ENCODE data around the gene EHMT1.

Gene EHMT1

DNA sequence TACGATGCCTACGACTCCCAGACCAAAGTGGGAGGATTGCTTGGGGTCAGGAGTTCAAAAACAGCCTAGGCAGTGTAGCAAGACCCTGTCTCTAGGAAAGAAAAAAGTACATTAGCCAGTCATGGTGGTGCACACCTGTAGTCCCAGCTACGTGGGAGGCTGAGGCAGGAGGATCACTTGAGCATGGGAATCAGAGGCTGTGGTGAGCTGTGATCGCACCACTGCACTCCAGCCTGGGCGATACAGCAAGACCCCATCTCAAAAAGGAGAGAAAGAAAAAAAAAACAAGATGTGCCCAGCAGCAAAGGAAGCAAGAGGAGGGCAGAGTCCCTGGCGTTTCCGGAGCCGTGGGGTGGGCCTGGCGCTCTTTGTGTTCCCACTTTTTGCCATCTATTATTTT is 179.3 kb downstream of the EHMT1 start:
- ChIA-PET CTCF (no interaction called here), POLR2A (no interaction called here)
- H3K27ac ChIP-seq (ENCODE audit: insufficient read depth in 1 of 2, low read depth in 1 of 2, low read length in 2 of 2, poor library complexity in 1 of 2, severe bottlenecking in 2 of 2) = no peak overlapping the region
- no peak for DNase-seq
- WGBS (ENCODE audit: insufficient coverage) = 96% methylated on average over 9 of the region's 9 CpGs
- peaks cover 17 to 90% (median 73%) of the 10 kb centered on the region in 4 experiments for H3K36me3 ChIP-seq (ENCODE audit: control insufficient read depth in 4 of 4, insufficient read depth in 4 of 4, low read length in 3 of 4)
- H3K4me3 ChIP-seq (ENCODE audit: control insufficient read depth in 1 of 7, extremely low read depth in 1 of 7, insufficient read depth in 4 of 7, low read depth in 2 of 7, low read length in 6 of 7) = no peak overlapping the region
- H3K9me3 ChIP-seq (ENCODE audit: control extremely low read depth in 1 of 5, control insufficient read depth in 4 of 5, insufficient read depth in 2 of 5, low read depth in 1 of 5, low read length in 4 of 5) = no peaks in the 10 kb centered on the region
- H3K4me1 ChIP-seq (ENCODE audit: control extremely low read depth in 1 of 4, control insufficient read depth in 4 of 4, insufficient read depth in 4 of 4, low read length in 3 of 4) = no peaks in the 10 kb centered on the region
- H3K27me3 ChIP-seq (replicated peaks in 2 of 5; ENCODE audit: control insufficient read depth in 4 of 5, insufficient read depth in 5 of 5, low read length in 4 of 5) = no peaks in the 10 kb centered on the region

DNA sequence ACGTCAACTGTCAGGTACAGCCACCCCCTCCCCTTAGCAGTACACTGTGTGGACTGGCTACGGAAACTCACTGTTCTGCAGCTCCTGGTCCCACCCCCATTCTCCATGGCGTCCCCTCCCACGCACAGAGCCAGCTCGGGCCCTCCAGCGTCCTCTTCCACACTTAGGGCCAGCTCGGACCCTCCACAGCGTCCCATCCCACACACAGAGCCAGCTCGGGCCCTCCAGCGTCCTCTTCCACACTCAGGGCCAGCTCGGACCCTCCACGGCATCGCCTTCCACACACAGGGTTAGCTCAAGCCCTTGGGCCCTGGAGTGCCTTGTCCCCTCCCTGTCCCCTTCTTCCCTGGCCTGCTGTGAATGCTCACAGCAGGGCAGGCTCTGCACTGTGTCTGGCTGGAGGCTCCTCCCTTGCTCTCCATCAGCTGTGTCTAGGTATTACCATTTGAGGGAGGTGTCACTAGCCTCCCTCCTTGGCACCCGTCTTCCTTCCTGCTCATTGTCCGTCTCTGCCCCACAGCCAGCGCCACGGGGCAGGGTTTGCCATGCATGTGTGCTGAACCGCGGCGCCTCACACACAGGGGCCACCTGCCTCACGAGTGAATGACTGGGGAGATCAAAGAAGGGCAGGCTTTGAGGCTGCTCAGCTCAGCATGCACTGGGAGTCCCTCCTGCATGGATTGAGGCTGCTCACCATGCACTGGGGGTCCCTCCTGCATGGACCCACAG is 180.3 kb downstream of the EHMT1 start:
- WGBS (ENCODE audit: insufficient coverage) = 98% methylated on average over 18 of the region's 21 CpGs
- H3K4me3 ChIP-seq (ENCODE audit: control insufficient read depth in 1 of 7, extremely low read depth in 1 of 7, insufficient read depth in 4 of 7, low read depth in 2 of 7, low read length in 6 of 7) = no peak overlapping the region
- no peak overlapping the region for H3K27ac ChIP-seq (ENCODE audit: insufficient read depth in 1 of 2, low read depth in 1 of 2, low read length in 2 of 2, poor library complexity in 1 of 2, severe bottlenecking in 2 of 2)
- H3K27me3 ChIP-seq (replicated peaks in 2 of 5; ENCODE audit: control insufficient read depth in 4 of 5, insufficient read depth in 5 of 5, low read length in 4 of 5) = no peaks in the 10 kb centered on the region
- no peaks in the 10 kb centered on the region for H3K9me3 ChIP-seq (ENCODE audit: control extremely low read depth in 1 of 5, control insufficient read depth in 4 of 5, insufficient read depth in 2 of 5, low read depth in 1 of 5, low read length in 4 of 5)
- no peak for DNase-seq
- CTCF ChIA-PET = no interaction called here
- H3K4me1 ChIP-seq (ENCODE audit: control extremely low read depth in 1 of 4, control insufficient read depth in 4 of 4, insufficient read depth in 4 of 4, low read length in 3 of 4) = no peaks in the 10 kb centered on the region
- POLR2A ChIA-PET = no interaction called here
- H3K36me3 ChIP-seq (ENCODE audit: control insufficient read depth in 4 of 4, insufficient read depth in 4 of 4, low read length in 3 of 4) = peaks cover 14 to 92% (median 75%) of the 10 kb centered on the region in 4 experiments

DNA sequence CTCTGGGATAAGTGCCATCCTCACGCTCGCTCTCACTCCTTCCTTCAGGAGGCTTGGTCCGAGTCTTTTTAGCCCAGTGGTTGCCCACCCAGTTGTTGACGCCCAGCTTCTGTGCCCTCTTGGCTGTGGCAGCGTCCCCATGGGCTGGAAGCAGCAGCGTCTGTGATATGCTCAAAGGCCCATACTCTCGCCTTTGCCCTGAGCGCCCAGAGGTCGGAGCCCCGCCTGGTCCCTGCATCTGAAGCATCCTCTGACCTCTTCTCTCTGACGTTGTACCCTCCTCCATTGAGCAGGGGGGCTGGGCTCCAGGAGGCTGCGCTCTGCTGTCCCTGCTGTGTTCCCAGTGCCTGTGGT is 180.8 kb downstream of the EHMT1 start:
- no peak overlapping the region for H3K27ac ChIP-seq (ENCODE audit: insufficient read depth in 1 of 2, low read depth in 1 of 2, low read length in 2 of 2, poor library complexity in 1 of 2, severe bottlenecking in 2 of 2)
- no peaks in the 10 kb centered on the region for H3K9me3 ChIP-seq (ENCODE audit: control extremely low read depth in 1 of 5, control insufficient read depth in 4 of 5, insufficient read depth in 2 of 5, low read depth in 1 of 5, low read length in 4 of 5)
- 98% methylated on average over 11 of the region's 12 CpGs for WGBS (ENCODE audit: insufficient coverage)

DNA sequence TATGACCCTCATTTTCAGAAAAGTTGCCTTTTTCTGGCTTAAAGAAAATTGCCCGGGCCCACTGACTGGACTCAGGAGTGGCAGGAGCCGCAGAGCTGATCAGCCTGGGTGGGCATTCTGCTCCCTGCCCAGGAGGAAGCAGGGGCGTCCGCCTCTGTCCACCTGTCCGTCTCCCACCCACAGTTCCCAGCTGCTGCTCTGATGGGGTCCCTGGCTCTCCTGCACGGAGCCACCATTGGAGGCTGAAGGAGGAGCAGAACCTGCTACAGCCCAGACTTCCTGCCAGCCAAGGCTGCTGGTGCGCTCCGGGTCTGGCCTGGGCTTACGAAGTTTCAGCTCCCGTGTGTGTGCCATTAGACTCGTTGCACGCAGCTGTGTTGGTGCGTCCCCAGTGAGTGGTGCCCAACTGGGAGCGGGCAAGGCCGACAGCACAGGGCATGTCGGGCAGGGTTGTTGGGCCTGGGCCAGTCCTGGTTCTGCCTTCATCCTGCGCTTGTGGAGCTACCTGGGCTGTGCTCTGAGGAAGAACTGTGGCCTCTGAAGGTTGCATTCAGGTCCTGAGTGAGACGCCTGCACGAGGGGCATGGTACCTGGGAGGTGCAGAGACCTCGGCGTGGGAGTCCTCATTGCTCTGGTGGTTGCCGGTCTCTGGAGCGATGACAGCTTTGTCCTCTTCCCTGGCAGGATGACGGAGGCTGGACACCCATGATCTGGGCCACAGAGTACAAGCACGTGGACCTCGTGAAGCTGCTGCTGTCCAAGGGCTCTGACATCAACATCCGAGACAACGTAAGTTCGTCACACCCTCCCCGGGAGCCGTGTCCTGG is 181.6 kb downstream of the EHMT1 start:
- Histone ChIP-seq H3K4me1 (ENCODE audit: control extremely low read depth in 1 of 4, control insufficient read depth in 4 of 4, insufficient read depth in 4 of 4, low read length in 3 of 4) (no peaks in the 10 kb centered on the region), H3K4me3 (ENCODE audit: control insufficient read depth in 1 of 7, extremely low read depth in 1 of 7, insufficient read depth in 4 of 7, low read depth in 2 of 7, low read length in 6 of 7) (no peak overlapping the region), H3K27ac (ENCODE audit: insufficient read depth in 1 of 2, low read depth in 1 of 2, low read length in 2 of 2, poor library complexity in 1 of 2, severe bottlenecking in 2 of 2) (no peak overlapping the region), H3K27me3 (replicated peaks in 2 of 5; ENCODE audit: control insufficient read depth in 4 of 5, insufficient read depth in 5 of 5, low read length in 4 of 5) (no peaks in the 10 kb centered on the region), H3K9me3 (ENCODE audit: control extremely low read depth in 1 of 5, control insufficient read depth in 4 of 5, insufficient read depth in 2 of 5, low read depth in 1 of 5, low read length in 4 of 5) (no peaks in the 10 kb centered on the region), H3K36me3 (ENCODE audit: control insufficient read depth in 4 of 4, insufficient read depth in 4 of 4, low read length in 3 of 4) (peaks cover 7 to 92% (median 76%) of the 10 kb centered on the region in 4 experiments)
- no peak for DNase-seq
- CTCF ChIA-PET = no interaction called here
- POLR2A ChIA-PET = no interaction called here
- WGBS (ENCODE audit: insufficient coverage) = 95% methylated on average over 31 of the region's 31 CpGs

More for the DNA sequence above, 180.8 kb downstream of the EHMT1 start:
- ChIA-PET CTCF (no interaction called here), POLR2A (no interaction called here)
- DNase-seq = no peak
- no peaks in the 10 kb centered on the region for H3K27me3 ChIP-seq (replicated peaks in 2 of 5; ENCODE audit: control insufficient read depth in 4 of 5, insufficient read depth in 5 of 5, low read length in 4 of 5)
- no peaks in the 10 kb centered on the region for H3K4me1 ChIP-seq (ENCODE audit: control extremely low read depth in 1 of 4, control insufficient read depth in 4 of 4, insufficient read depth in 4 of 4, low read length in 3 of 4)
- peaks cover 13 to 92% (median 75%) of the 10 kb centered on the region in 4 experiments for H3K36me3 ChIP-seq (ENCODE audit: control insufficient read depth in 4 of 4, insufficient read depth in 4 of 4, low read length in 3 of 4)
- H3K4me3 ChIP-seq (ENCODE audit: control insufficient read depth in 1 of 7, extremely low read depth in 1 of 7, insufficient read depth in 4 of 7, low read depth in 2 of 7, low read length in 6 of 7) = no peak overlapping the region

DNA sequence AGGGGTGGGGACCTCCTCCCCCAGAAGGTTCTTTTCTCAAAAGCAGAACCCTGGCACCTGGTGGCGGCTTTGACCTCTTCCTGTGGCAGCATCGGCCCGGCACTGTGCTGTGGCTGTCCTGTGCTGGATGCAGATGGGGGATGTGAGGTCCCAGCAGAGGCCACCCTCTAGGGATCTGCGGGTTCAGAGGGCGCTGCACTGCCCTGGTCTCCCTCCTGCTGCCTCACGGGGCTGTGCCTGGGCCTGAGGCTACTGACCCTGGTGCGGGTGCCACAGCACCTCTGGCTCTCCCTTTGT is 182.2 kb downstream of the EHMT1 start:
- peaks cover 5 to 86% (median 71%) of the 10 kb centered on the region in 4 experiments for H3K36me3 ChIP-seq (ENCODE audit: control insufficient read depth in 4 of 4, insufficient read depth in 4 of 4, low read length in 3 of 4)
- CTCF ChIA-PET = no interaction called here
- WGBS (ENCODE audit: insufficient coverage) = 93% methylated on average over 7 of the region's 7 CpGs

DNA sequence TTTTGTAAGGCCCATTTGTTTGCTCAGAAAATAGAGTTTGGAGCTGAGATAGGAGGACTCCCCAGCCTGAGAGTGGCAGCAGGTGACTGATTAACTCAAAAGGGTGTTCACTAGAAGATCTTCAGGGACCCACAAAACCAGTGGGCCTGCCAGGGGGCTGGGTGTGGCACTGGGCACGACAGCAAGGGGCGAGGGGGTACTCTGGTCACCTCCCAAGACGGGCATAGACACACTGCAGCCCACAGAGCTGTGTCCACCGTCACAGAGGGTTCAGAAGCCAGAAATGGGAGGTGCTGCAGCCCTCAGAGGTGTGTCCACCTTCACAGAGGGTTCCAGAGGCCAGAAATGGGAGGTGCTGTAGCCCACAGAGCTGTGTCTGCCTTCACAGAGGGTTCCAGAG is 183.2 kb downstream of the EHMT1 start:
- Histone ChIP-seq H3K27ac (ENCODE audit: insufficient read depth in 1 of 2, low read depth in 1 of 2, low read length in 2 of 2, poor library complexity in 1 of 2, severe bottlenecking in 2 of 2) (no peak overlapping the region), H3K27me3 (replicated peaks in 2 of 5; ENCODE audit: control insufficient read depth in 4 of 5, insufficient read depth in 5 of 5, low read length in 4 of 5) (no peaks in the 10 kb centered on the region), H3K9me3 (ENCODE audit: control extremely low read depth in 1 of 5, control insufficient read depth in 4 of 5, insufficient read depth in 2 of 5, low read depth in 1 of 5, low read length in 4 of 5) (no peaks in the 10 kb centered on the region), H3K4me1 (ENCODE audit: control extremely low read depth in 1 of 4, control insufficient read depth in 4 of 4, insufficient read depth in 4 of 4, low read length in 3 of 4) (no peaks in the 10 kb centered on the region), H3K36me3 (ENCODE audit: control insufficient read depth in 4 of 4, insufficient read depth in 4 of 4, low read length in 3 of 4) (peaks cover 5 to 81% (median 67%) of the 10 kb centered on the region in 4 experiments), H3K4me3 (ENCODE audit: control insufficient read depth in 1 of 7, extremely low read depth in 1 of 7, insufficient read depth in 4 of 7, low read depth in 2 of 7, low read length in 6 of 7) (no peak overlapping the region)
- no peak for DNase-seq
- ChIA-PET CTCF (no interaction called here), POLR2A (no interaction called here)
- WGBS (ENCODE audit: insufficient coverage) = 93% methylated on average over 4 of the region's 4 CpGs

More for the DNA sequence above, 182.2 kb downstream of the EHMT1 start:
- H3K4me1 ChIP-seq (ENCODE audit: control extremely low read depth in 1 of 4, control insufficient read depth in 4 of 4, insufficient read depth in 4 of 4, low read length in 3 of 4) = no peaks in the 10 kb centered on the region
- no peak for DNase-seq
- H3K9me3 ChIP-seq (ENCODE audit: control extremely low read depth in 1 of 5, control insufficient read depth in 4 of 5, insufficient read depth in 2 of 5, low read depth in 1 of 5, low read length in 4 of 5) = no peaks in the 10 kb centered on the region
- H3K4me3 ChIP-seq (ENCODE audit: control insufficient read depth in 1 of 7, extremely low read depth in 1 of 7, insufficient read depth in 4 of 7, low read depth in 2 of 7, low read length in 6 of 7) = no peak overlapping the region
- POLR2A ChIA-PET = no interaction called here
- H3K27ac ChIP-seq (ENCODE audit: insufficient read depth in 1 of 2, low read depth in 1 of 2, low read length in 2 of 2, poor library complexity in 1 of 2, severe bottlenecking in 2 of 2) = no peak overlapping the region
- no peaks in the 10 kb centered on the region for H3K27me3 ChIP-seq (replicated peaks in 2 of 5; ENCODE audit: control insufficient read depth in 4 of 5, insufficient read depth in 5 of 5, low read length in 4 of 5)

DNA sequence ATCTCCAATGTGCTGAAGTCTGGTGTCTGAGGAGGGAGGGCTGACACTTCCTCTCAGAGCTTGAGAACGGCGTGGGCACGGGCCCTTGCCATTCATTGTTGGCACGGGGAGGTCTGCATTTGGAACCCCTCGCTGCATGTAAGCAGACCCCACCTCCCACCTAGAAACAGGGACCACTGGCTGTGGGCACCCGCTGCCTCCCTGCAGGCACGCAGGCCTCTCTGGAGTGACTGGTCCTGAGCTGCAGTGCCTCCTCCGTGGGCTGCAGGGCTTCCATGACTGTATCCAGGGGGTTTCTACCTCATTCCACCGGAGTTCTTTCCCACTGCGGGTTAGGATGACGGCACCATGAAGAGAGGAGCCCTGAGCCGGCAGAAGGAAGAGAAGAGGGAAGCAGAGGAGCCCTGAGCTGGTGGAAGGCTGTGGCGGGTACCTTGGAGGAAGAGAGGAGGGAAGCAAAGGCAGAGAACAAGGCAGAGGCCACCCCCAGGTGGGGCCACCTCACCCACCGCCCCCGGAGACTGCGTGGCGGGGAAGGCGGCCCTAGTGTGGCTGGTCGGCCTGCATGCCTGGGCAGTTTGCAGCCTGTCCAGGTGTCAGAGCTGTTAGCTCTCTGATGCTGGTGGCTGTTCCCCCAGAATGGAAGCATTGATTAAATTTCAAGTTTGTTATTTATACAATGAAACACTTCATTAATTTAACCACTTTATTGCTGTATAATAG is 183.9 kb downstream of the EHMT1 start:
- CTCF ChIA-PET = no interaction called here

More for the DNA sequence above, 183.9 kb downstream of the EHMT1 start:
- no peak overlapping the region for H3K4me3 ChIP-seq (ENCODE audit: control insufficient read depth in 1 of 7, extremely low read depth in 1 of 7, insufficient read depth in 4 of 7, low read depth in 2 of 7, low read length in 6 of 7)
- no peaks in the 10 kb centered on the region for H3K27me3 ChIP-seq (replicated peaks in 2 of 5; ENCODE audit: control insufficient read depth in 4 of 5, insufficient read depth in 5 of 5, low read length in 4 of 5)
- POLR2A ChIA-PET = no interaction called here
- H3K4me1 ChIP-seq (ENCODE audit: control extremely low read depth in 1 of 4, control insufficient read depth in 4 of 4, insufficient read depth in 4 of 4, low read length in 3 of 4) = peaks cover 0 to 2% (median 0%) of the 10 kb centered on the region in 4 experiments
- 96% methylated on average over 13 of the region's 19 CpGs for WGBS (ENCODE audit: insufficient coverage)
- peaks cover 5 to 75% (median 64%) of the 10 kb centered on the region in 4 experiments for H3K36me3 ChIP-seq (ENCODE audit: control insufficient read depth in 4 of 4, insufficient read depth in 4 of 4, low read length in 3 of 4)
- H3K27ac ChIP-seq (ENCODE audit: insufficient read depth in 1 of 2, low read depth in 1 of 2, low read length in 2 of 2, poor library complexity in 1 of 2, severe bottlenecking in 2 of 2) = no peak overlapping the region
- H3K9me3 ChIP-seq (ENCODE audit: control extremely low read depth in 1 of 5, control insufficient read depth in 4 of 5, insufficient read depth in 2 of 5, low read depth in 1 of 5, low read length in 4 of 5) = no peaks in the 10 kb centered on the region
- DNase-seq = no peak
